Stromal cell of bone marrow (primary cell): Measurements from ENCODE around the gene ATXN7L1.
"Not testable (repeated sequence)": the region's sequence is repeated elsewhere in the genome, so short reads cannot be mapped to it uniquely, and the experiment has no call there.

Source experiments
- DNase-seq: peaks from one replicate; pipeline ENCODE4 v3.0.0-alpha.2; 2012; ENCODE audit warnings: low read depth

Gene ATXN7L1

GRCh38 chr7:105890290-105890997, 14.0 kb upstream of the ATXN7L1 start:
- DNase-seq, result no peak

DNA sequence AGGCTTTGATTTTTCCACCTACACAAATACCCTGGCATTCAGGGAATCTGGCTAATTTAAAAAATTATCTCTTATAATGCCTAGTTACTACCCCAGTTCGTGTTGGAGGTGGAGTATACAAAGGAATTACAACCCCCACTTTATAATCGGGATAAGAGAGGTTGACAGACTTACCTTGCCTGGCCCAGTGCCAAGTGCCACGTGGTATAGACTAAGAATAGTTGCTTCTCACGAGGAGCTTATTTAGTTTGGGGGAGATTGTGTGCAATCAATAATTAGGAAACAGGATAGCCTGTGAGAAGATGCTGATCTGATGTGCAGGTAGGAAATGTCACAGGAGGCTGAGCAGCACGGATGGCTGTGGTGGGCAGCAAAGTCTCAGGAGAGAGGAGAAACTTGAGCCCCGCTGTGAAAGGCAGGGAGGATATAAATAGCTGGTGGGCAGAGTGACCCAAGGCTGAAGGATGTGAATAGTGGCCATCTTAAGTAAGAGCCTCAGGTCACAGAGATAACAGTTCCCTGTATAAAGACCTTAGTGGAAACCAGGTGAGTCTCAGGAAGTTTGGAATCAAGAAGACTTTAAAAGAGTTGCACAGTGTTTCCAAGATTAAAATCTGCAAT, 11.3 kb upstream of the ATXN7L1 start:
- DNase-seq, result no peak

DNA sequence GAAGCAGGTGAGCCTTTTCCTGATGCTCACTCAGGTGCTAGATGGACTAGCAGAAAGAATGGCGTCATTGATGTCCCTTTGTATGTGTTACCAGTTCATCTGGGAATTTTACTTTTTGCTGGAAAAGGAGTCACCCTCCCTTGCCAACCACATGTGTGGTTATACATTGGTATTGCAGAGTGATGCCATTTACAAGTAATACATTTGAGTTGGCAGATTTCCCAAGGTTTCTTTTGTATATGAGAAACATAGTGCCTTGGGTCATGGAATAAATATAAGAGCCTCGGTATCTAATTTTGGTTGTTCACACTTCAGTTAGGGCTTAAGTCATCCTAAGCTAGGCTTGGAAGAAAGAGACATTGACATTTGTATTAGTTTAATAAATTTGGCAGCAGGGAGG, 10.4 kb upstream of the ATXN7L1 start:
- no peak for DNase-seq

DNA sequence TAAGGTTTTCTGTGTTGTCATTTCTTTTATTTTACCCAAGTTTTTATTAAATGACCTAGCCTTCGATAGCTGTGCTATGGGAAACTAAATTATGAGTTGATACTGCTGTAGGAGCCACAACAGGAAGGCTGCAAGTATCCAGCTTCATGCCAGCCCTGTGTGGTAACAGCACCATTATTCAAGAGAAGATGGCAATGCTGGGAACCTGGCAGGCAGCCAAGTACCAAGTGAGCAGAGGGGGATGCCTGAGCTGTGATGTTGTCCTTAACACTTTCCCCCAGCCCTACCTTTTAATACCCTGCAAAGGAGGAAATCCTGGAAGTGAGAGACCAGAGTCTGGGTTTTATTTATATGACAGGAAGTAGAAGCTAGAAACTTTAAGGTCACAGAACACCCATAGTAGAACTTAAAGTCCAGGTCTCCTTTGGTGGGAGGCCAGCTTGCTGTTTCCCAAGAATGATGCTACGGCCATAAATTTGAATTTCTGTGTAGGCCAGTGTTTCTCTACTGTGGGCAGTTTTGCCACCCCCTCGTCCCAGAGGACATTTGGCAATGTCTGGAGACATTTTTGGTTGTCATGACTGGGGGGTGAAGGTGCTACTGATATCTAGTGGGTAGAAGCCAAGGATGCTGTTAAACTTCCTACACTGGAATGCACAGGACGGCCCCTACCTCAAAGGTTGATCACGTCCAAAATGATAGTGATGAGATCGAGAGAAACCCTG, 9.2 kb upstream of the ATXN7L1 start:
- no peak for DNase-seq

DNA sequence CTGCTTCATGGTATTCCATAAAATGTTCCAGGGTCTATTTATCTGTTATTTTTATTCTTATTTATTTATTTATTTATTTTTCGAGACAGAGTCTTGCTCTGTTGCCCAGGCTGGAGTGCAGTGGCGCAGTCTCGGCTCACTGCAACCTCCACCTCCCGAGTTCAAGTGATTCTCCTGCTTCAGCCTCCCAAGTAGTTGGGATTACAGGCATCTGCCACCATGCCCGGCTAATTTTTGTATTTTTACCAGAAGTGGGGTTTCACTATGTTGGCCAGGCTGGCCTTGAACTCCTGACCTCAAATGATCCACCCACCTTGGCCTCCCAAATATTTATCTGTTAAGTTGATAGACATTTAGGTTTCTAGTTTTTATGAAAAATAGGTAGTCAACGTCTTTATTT, 6.8 kb upstream of the ATXN7L1 start:
- not testable (repeated sequence) for DNase-seq

DNA sequence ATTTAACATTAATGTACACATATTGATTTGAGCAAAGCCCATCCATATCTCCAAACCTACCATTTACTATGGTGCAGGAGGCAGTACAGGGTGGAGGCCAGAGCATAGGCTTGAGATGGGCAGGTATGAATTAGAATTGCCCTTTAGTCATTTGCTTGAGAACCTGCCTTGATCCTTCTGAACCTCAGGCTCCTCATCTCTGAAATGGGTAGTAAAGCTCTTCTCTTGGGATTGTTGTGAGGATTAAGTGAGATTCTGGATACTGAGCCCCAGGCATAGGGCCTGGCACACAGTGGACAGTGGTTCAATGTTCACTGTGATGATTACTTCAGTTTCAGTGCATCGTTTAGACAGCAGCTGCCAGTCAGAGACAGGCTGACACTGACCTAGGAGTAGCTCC, 5.0 kb upstream of the ATXN7L1 start:
- DNase-seq, result no peak

DNA sequence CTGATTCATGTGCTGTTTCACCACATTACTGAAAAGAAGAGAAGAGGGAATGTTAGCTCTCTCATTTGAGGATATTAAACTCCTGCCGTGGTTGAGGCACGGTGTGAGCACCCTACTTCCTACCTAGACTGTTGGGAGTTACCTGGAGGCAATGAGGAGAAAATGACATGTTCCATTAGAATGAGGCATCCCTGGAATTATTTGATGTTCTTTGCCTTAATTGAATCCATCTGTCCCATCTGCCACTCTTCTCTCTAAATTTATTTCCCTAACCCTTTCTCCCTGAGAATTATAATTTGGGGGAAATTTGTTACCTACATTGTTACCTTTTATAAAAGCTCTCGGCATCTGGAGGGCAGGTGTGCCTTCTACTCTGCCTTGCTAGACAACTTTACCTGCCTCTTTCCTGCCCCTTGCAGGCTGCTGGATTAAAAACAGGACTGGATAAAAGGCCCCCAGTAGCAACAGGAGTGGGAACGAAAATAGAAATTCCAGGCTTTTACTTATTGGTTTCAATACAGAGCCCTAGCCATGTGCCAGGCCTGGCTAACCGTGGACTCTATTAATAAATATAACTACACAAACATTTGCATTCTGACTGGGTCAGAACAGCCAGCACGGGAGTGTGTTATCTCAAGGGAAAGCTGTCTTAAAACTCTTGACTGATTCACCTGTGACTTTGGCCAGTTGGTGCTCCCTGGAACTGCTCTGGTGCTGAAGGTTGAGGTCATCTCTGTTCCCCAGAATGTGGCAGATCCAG, 4.4 kb upstream of the ATXN7L1 start:
- DNase-seq, result no peak

DNA sequence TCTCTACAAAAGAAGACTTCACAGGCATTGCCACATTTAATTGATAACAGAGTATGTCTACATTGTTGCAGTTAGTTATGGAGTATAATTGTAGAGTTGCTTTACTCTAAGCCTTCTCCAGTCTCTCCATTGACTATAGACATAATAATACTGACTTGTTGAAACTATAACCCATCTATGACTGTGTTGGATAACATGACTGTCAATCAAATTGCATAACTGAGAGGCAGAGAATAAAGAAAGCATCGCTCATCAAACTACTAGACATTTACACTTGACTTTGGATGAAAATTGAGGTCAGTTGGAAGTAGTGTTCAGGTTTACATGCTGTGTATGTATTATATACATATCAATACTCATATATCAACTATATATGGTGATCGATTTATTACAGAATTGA, 3.4 kb upstream of the ATXN7L1 start:
- no peak for DNase-seq

- no peak for DNase-seq
Measured at GRCh38 chr7:105878746-105879605, 2.6 kb upstream of the ATXN7L1 start.

DNA sequence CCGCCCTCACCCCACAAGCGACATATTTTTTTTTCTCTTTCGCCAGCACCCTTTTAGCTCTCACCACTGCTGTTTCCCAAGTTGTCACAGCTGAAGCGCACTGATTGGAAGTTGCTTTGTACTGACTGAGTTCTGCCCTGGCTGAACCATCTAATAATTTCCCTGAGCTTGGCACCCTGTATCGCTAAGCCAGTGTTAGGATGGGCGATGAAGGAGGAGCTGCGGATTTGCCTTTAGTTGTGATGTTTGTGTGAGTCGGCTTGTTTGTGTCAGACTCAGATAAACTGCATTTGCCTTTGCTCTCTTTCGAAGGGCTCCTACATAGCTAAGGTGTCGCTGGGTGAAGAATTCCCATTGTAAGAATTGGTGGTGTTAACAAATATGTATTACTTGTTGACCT, 1.3 kb upstream of the ATXN7L1 start:
- no peak for DNase-seq

DNA sequence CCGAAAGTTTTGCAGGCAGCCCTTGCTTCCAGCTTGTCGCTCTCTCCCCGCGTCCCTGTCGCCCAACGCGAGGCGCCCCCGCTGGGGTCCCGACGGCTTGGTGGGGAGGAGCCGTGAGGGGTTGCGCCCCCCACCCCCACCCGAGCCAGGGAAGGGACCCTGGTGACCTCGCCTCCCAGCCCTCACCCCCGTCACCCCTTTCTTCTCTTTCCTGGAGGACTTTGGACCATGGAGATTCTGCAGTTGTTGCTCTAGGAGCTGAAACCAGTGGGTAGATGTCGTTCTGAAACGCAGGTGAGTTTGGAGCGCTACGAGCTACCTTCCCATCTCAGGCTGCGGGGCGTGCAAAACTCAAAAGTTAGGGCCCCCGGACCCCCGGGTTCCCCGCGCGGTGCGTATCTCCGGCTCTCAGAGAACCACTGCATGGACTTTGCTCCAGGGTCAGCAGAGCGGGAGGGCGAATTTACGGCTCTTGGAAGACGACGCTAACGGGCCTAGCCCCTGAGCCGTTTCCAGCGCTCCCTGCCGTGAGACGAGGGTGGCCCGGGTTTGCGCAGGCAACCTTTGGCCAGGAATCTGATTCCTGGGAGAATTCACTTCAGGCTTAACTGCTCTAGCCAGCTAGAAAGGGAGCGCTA, 684 bp upstream of the ATXN7L1 start:
- DNase-seq, result no peak

DNA sequence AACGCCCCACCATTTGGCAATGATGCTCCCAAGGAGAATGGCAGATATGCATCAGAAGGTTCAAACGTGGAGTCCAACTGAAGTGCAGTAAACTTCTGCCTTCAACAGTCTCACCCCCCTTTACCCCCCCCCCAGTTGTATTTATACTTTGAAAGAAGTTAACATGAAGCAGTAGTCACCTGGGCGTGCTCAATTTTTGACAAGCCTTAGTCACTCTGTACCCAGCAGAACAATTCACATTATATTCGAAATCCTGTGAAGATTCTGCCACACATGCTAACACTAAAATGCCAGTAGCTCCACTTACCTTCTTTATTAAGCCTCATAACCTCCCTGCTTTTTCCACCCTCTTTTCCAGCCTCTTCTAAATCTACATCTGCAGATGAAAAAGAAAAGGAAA, 894 bp downstream of the ATXN7L1 start:
- no peak for DNase-seq

- DNase-seq, result no peak
Measured at GRCh38 chr7:105874055-105874454, 2.3 kb downstream of the ATXN7L1 start.

- DNase-seq, result no peak
Measured at GRCh38 chr7:105872491-105872890, 3.9 kb downstream of the ATXN7L1 start.

DNA sequence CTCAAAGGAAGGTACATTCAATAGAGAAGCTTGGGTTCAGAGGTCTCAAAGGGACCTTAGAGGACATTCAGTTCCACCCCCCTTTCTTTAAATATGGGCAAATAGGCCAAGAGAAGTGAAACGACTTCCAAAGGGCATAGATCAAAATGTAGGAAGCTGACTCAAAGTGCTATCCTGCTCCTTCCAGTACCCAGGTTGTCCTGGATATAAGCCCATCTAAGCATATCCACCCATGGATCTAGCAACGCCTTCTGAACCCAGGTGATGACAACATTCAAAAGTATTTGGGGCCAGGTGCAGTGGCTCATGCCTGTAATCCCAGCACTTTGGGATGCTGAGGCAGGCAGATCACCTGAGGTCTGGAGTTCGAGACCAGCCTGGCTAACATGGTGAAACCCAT, 5.3 kb downstream of the ATXN7L1 start:
- DNase-seq, result no peak

GRCh38 chr7:105866102-105866801, 10.1 kb downstream of the ATXN7L1 start:
- DNase-seq, result no peak

DNA sequence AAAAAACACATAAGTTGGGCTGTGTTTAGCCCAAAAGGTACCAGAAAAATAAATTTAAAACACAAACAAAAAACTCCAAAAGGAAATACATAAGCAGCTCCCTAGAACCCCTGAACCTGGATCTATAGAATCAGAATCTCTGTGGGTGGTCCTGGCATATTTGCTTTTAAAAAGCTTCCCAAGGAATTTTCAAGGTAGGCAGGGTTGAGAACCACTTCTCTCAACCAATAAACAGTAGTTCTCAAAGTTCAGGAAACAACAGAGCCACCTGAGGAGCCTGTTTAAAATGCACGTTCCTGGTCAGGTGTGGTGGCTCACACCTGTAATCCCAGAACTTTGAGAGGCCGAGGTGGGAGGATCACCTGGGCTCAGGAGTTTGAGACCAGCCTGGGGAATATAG, 12.5 kb downstream of the ATXN7L1 start:
- DNase-seq, result no peak

- DNase-seq, result no peak
Measured at GRCh38 chr7:105862770-105863169, 13.6 kb downstream of the ATXN7L1 start.

DNA sequence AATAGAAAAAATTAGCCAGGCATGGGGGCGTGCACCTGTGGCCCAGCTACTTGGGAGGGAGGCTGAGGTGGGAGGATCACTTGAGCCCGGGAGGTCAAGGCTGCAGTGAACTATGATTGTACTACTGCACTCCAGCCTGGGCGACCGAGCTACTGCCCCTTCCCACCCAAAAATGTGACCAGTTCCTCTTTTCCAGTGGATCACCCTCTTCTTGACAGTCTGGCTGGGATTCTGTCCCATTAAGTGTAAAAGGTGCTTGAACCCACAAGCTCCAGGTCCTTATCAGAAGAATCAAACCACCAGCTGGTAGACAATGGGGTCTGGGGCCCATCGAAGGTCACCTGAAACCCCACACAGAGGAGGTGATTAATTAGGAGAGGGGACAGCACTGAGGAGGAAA, 14.1 kb downstream of the ATXN7L1 start:
- DNase-seq, result no peak

GRCh38 chr7:105861224-105861623, 15.2 kb downstream of the ATXN7L1 start:
- no peak for DNase-seq

DNA sequence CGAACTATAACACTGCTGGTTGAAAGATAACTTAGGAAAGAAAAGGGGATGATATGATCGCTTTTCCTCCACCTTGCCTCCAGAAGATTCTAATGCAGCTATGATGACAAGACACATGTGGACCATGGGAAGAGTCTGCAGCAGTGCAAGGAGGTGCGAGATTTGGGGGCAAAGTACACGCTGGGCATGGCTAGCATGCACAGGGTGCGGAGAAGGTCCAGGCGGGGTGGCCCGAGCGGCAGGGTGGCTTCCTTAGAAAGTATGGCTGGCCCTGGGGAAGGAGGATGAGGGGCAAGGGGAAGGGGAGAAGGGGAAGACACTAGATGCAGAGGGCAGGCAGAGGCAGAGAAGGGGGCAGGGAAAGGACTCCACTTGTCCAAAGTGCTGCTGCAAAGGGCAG, 15.6 kb downstream of the ATXN7L1 start:
- no peak for DNase-seq
